Activated T-cell treated with anti-CD3 and anti-CD28 coated beads, Interleukin-2, amount 50 U/mL, for 4 hours (primary cell): Measurements from ENCODE around the gene AHDC1. TPM values are rescaled to one million over a fixed set of nuclear protein-coding genes. Genes with fewer than 3 reads are reported as not detected.

Source experiments
- ATAC-seq, 2 donors: fragments of 200-7000 bp; cut with Tn5 transposase; one replicate each; pipeline ENCODE4 v1.10.0; 2021
- DNase-seq: peaks from one replicate; pipeline ENCODE4 v3.0.0-alpha.2; 2020
- H3K27me3 Mint-ChIP-seq: one replicate; pipeline ENCODE4 v1.8.0; 2021; ENCODE audit warnings: low read depth, mixed read lengths
- H3K36me3 Mint-ChIP-seq: one replicate; pipeline ENCODE4 v1.8.0; 2022; ENCODE audit warnings: mixed read lengths; ENCODE audit not compliant: insufficient read depth
- H3K4me1 Mint-ChIP-seq: one replicate; pipeline ENCODE4 v1.8.0; 2021; ENCODE audit warnings: low read depth, mixed read lengths
- H3K4me3 Mint-ChIP-seq: one replicate; pipeline ENCODE4 v1.8.0; 2021; ENCODE audit warnings: mild to moderate bottlenecking, moderate library complexity, mixed read lengths
- H3K9me3 Mint-ChIP-seq: one replicate; pipeline ENCODE4 v1.8.0; 2021; ENCODE audit warnings: mixed read lengths
- total RNA-seq, 3 donors: library from RNA; stranded (reverse); gene quantifications; one replicate each; pipeline ENCODE4 v1.2.1, GENCODE V29; 2021

The AHDC1 gene
- total RNA-seq, 3 donors from 2014 or later = 7.6 to 9.4 (median 8.6) TPM

GRCh38 chr1:27600498-27601175, 3.3 kb downstream of the AHDC1 start:
- no peak for DNase-seq
- no peak for ATAC-seq
- H3K4me1 Mint-ChIP-seq = peaks cover 35% of the 10 kb centered on the region
- H3K36me3 Mint-ChIP-seq = no peaks in the 10 kb centered on the region
- no peaks in the 10 kb centered on the region for H3K27me3 Mint-ChIP-seq
- no peak overlapping the region for H3K4me3 Mint-ChIP-seq
- H3K9me3 Mint-ChIP-seq = no peaks in the 10 kb centered on the region

GRCh38 chr1:27599605-27600497, 4.1 kb downstream of the AHDC1 start:
- H3K36me3 Mint-ChIP-seq = no peaks in the 10 kb centered on the region
- H3K4me3 Mint-ChIP-seq = no peak overlapping the region
- H3K9me3 Mint-ChIP-seq = no peaks in the 10 kb centered on the region

GRCh38 chr1:27598902-27599528, 4.9 kb downstream of the AHDC1 start:
- Mint-ChIP-seq H3K4me1 (peaks cover 29% of the 10 kb centered on the region), H3K36me3 (no peaks in the 10 kb centered on the region), H3K27me3 (no peaks in the 10 kb centered on the region), H3K4me3 (no peak overlapping the region), H3K9me3 (no peaks in the 10 kb centered on the region)
- peak; percentile 59 for DNase-seq
- ATAC-seq = peak; percentile 9 to 11

More at GRCh38 chr1:27599605-27600497, 4.1 kb downstream of the AHDC1 start:
- Mint-ChIP-seq H3K27me3 (no peaks in the 10 kb centered on the region), H3K4me1 (peaks cover 31% of the 10 kb centered on the region)
- DNase-seq (no peak), ATAC-seq (no peak)

GRCh38 chr1:27598295-27598687, 5.7 kb downstream of the AHDC1 start:
- H3K27me3 Mint-ChIP-seq = no peaks in the 10 kb centered on the region
- no peaks in the 10 kb centered on the region for H3K9me3 Mint-ChIP-seq
- ATAC-seq (no peak), DNase-seq (no peak)
- H3K4me1 Mint-ChIP-seq = peaks cover 29% of the 10 kb centered on the region
- H3K4me3 Mint-ChIP-seq = no peak overlapping the region
- H3K36me3 Mint-ChIP-seq = no peaks in the 10 kb centered on the region

GRCh38 chr1:27597516-27598294, 6.2 kb downstream of the AHDC1 start:
- Mint-ChIP-seq H3K36me3 (no peaks in the 10 kb centered on the region), H3K9me3 (no peaks in the 10 kb centered on the region), H3K4me1 (peaks cover 29% of the 10 kb centered on the region), H3K27me3 (no peaks in the 10 kb centered on the region), H3K4me3 (no peak overlapping the region)
- DNase-seq = no peak
- ATAC-seq = no peak

- ATAC-seq (no peak), DNase-seq (no peak)
- no peaks in the 10 kb centered on the region for H3K27me3 Mint-ChIP-seq
- H3K4me3 Mint-ChIP-seq = no peak overlapping the region
- H3K9me3 Mint-ChIP-seq = no peaks in the 10 kb centered on the region
- no peaks in the 10 kb centered on the region for H3K36me3 Mint-ChIP-seq
- H3K4me1 Mint-ChIP-seq = peaks cover 23% of the 10 kb centered on the region
These were observed 7.0 kb downstream of the AHDC1 start for GRCh38 chr1:27596986-27597385.

GRCh38 chr1:27596261-27596660, 7.7 kb downstream of the AHDC1 start:
- no peak for ATAC-seq
- no peak overlapping the region for H3K4me3 Mint-ChIP-seq
- no peaks in the 10 kb centered on the region for H3K9me3 Mint-ChIP-seq
- no peak for DNase-seq
- H3K27me3 Mint-ChIP-seq = no peaks in the 10 kb centered on the region
- H3K36me3 Mint-ChIP-seq = no peaks in the 10 kb centered on the region
- H3K4me1 Mint-ChIP-seq = peaks cover 21% of the 10 kb centered on the region

GRCh38 chr1:27595597-27595996, 8.3 kb downstream of the AHDC1 start:
- H3K9me3 Mint-ChIP-seq = no peaks in the 10 kb centered on the region
- DNase-seq (no peak), ATAC-seq (no peak)
- no peaks in the 10 kb centered on the region for H3K27me3 Mint-ChIP-seq
- no peak overlapping the region for H3K4me3 Mint-ChIP-seq
- H3K36me3 Mint-ChIP-seq = no peaks in the 10 kb centered on the region
- peaks cover 17% of the 10 kb centered on the region for H3K4me1 Mint-ChIP-seq

GRCh38 chr1:27594564-27595510, 9.1 kb downstream of the AHDC1 start:
- Mint-ChIP-seq H3K36me3 (no peaks in the 10 kb centered on the region), H3K9me3 (no peaks in the 10 kb centered on the region), H3K4me3 (no peak overlapping the region), H3K4me1 (peaks cover 9% of the 10 kb centered on the region), H3K27me3 (no peaks in the 10 kb centered on the region)
- DNase-seq (no peak), ATAC-seq (peak; percentile 54 to 69)

GRCh38 chr1:27593678-27594563, 10.0 kb downstream of the AHDC1 start:
- no peak for ATAC-seq
- no peak for DNase-seq
- H3K4me3 Mint-ChIP-seq = no peak overlapping the region
- H3K27me3 Mint-ChIP-seq = no peaks in the 10 kb centered on the region
- H3K9me3 Mint-ChIP-seq = no peaks in the 10 kb centered on the region
- peaks cover 3% of the 10 kb centered on the region for H3K4me1 Mint-ChIP-seq
- no peaks in the 10 kb centered on the region for H3K36me3 Mint-ChIP-seq

GRCh38 chr1:27592931-27593677, 10.8 kb downstream of the AHDC1 start:
- DNase-seq (no peak), ATAC-seq (no peak)
- H3K4me1 Mint-ChIP-seq = peaks cover 3% of the 10 kb centered on the region
- no peaks in the 10 kb centered on the region for H3K36me3 Mint-ChIP-seq
- no peak overlapping the region for H3K4me3 Mint-ChIP-seq
- no peaks in the 10 kb centered on the region for H3K9me3 Mint-ChIP-seq
- no peaks in the 10 kb centered on the region for H3K27me3 Mint-ChIP-seq
